ENCODE results near the gene SEC14L3.

DNA sequence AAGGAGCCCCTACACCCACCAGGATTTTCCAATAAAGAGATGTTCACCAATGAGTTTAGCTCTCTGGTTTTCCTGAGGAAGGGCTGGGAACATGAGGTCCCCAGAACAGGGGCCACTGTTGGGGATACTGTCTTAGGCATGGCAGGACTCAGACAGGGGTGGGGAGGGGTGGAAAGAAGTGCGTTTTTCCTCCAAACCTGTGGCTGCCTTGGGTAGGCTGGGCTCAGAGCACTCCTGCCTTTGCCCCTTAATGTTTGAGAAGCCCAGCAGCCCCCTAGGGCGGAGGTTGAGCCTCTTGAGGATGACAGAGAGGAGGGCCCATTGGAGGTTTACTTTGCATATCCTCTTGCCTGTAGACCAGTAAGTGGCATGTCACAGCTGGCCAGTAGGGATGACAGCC lies 35.6 kb downstream of the SEC14L3 start:
- TF ChIP-seq, protein P1, sequence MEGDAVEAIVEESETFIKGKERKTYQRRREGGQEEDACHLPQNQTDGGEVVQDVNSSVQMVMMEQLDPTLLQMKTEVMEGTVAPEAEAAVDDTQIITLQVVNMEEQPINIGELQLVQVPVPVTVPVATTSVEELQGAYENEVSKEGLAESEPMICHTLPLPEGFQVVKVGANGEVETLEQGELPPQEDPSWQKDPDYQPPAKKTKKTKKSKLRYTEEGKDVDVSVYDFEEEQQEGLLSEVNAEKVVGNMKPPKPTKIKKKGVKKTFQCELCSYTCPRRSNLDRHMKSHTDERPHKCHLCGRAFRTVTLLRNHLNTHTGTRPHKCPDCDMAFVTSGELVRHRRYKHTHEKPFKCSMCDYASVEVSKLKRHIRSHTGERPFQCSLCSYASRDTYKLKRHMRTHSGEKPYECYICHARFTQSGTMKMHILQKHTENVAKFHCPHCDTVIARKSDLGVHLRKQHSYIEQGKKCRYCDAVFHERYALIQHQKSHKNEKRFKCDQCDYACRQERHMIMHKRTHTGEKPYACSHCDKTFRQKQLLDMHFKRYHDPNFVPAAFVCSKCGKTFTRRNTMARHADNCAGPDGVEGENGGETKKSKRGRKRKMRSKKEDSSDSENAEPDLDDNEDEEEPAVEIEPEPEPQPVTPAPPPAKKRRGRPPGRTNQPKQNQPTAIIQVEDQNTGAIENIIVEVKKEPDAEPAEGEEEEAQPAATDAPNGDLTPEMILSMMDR (CRISPR knock-in tag; IDR thresholded peaks at IDR 0.05): no peak
- TF ChIP-seq ETV6 (CRISPR knock-in tag; conservative IDR thresholded peaks at IDR 0.05) (no peak), ZNF12 (CRISPR knock-in tag; IDR thresholded peaks at IDR 0.05) (no peak)

All from HepG2 (cell line).